HepG2 (cell line): ENCODE data around the gene FNDC8. TPM values are rescaled to one million over a fixed set of nuclear protein-coding genes. Genes with fewer than 3 reads are reported as not detected.

Experiments used
- DNMT1 ChIP-seq: sonication (generic); formaldehyde crosslinking; IDR thresholded peaks from 2 replicates; pipeline ENCODE4 v1.5.1; 2020; ENCODE audit warnings: mild to moderate bottlenecking, missing genetic modification reagents
- FOXP1 ChIP-seq, 2 experiments: fragments of 450-650 bp in 1 of 2; IDR thresholded peaks; 2 replicates each; pipeline ENCODE4 v1.6.1; 2017 to 2018; ENCODE audit warnings: antibody characterized with exemption in 1 of 2
- GABPB1 ChIP-seq: IDR thresholded peaks from 2 replicates; pipeline ENCODE4 v1.6.1; 2016; ENCODE audit warnings: mild to moderate bottlenecking, missing genetic modification reagents, moderate library complexity, missing compliant biosample characterization
- LCORL ChIP-seq, 2 experiments: fragments of 450-650 bp in 1 of 2; sonication (generic) in 1 of 2; formaldehyde crosslinking in 1 of 2; IDR thresholded peaks; 2 replicates each; pipeline versions ENCODE4 v1.5.0 to v1.6.1; 2017 to 2020; ENCODE audit warnings: antibody characterized with exemption in 1 of 2, missing genetic modification reagents in 1 of 2
- MIER2 ChIP-seq: IDR thresholded peaks from 2 replicates; pipeline ENCODE4 v1.6.1; 2016; ENCODE audit warnings: missing biosample characterization, missing genetic modification reagents
- NR2F1 ChIP-seq, 2 experiments: fragments of 450-650 bp in 1 of 2; formaldehyde crosslinking in 1 of 2; IDR thresholded peaks; 2 replicates each; pipeline versions ENCODE4 v1.5.0 to v1.6.1; 2016 to 2020; ENCODE audit warnings: mild to moderate bottlenecking in 1 of 2, missing compliant biosample characterization in 1 of 2, missing genetic modification reagents in 1 of 2, moderate library complexity in 1 of 2
- NR2F2 ChIP-seq: IDR thresholded peaks from 2 replicates; pipeline ENCODE4 v1.6.1; 2012; ENCODE audit warnings: low read depth, inconsistent platforms, borderline replicate concordance
- POLR2AphosphoS2 ChIP-seq: IDR thresholded peaks from 2 replicates; pipeline ENCODE4 v1.6.1; 2011; ENCODE audit warnings: low read depth, low read length, improper control_type of control experiment
- RXRA ChIP-seq: sonication (generic); formaldehyde crosslinking; IDR thresholded peaks from 2 replicates; pipeline ENCODE4 v1.5.1; 2020; ENCODE audit warnings: missing genetic modification reagents
- SIN3B ChIP-seq: fragments of 150-350 bp; IDR thresholded peaks from 2 replicates; pipeline ENCODE4 v1.6.1; 2014; ENCODE audit warnings: low read length
- SMAD3 ChIP-seq: sonication (generic); formaldehyde crosslinking; IDR thresholded peaks from 2 replicates; pipeline ENCODE4 v1.4.0; 2020; ENCODE audit warnings: missing genetic modification reagents
- TBL1XR1 ChIP-seq: fragments of 150-350 bp; IDR thresholded peaks from 2 replicates; pipeline ENCODE4 v1.6.1; 2014; ENCODE audit warnings: borderline replicate concordance, low read length; ENCODE audit not compliant: partially characterized antibody
- TEAD3 ChIP-seq: optimal IDR thresholded peaks from 2 replicates; pipeline ENCODE3; 2016; ENCODE audit warnings: borderline replicate concordance
- TRIM24 ChIP-seq: sonication (generic); formaldehyde crosslinking; IDR thresholded peaks from 2 replicates; pipeline ENCODE4 v1.8.0; 2022; ENCODE audit warnings: mild to moderate bottlenecking, missing genetic modification reagents
- ZFX ChIP-seq: sonication (generic); formaldehyde crosslinking; IDR thresholded peaks from 2 replicates; pipeline ENCODE4 v1.4.0; 2020; ENCODE audit warnings: mild to moderate bottlenecking, low read depth, missing genetic modification reagents, moderate library complexity
- ZNF501 ChIP-seq: sonication (generic); formaldehyde crosslinking; IDR thresholded peaks from 2 replicates; pipeline ENCODE4 v1.5.1; 2020; ENCODE audit warnings: mild to moderate bottlenecking, moderate library complexity, missing genetic modification reagents
- ZNF7 ChIP-seq: IDR thresholded peaks from 2 replicates; pipeline ENCODE4 v1.6.1; 2016; ENCODE audit warnings: missing biosample characterization, missing genetic modification reagents
- ZNF772 ChIP-seq: sonication (generic); formaldehyde crosslinking; IDR thresholded peaks from 2 replicates; pipeline ENCODE4 v1.5.0; 2020; ENCODE audit warnings: mild to moderate bottlenecking, missing genetic modification reagents
- polyA plus RNA-seq, 8 experiments: library from polyadenylated mRNA; depleted of rRNA in 3 of 8; stranded (reverse) in 7 of 8; unstranded in 1 of 8; fragments of >200 nt; fragmentation: Illumina TruSeq in 4 of 8; extraction: Trizol in 4 of 8; gene quantifications; 2 replicates each; pipeline versions ENCODE4 v1.2.1 to v1.2.3, GENCODE V29; 2011 to 2016; ENCODE audit warnings: low read depth in 4 of 8, missing spikeins in 1 of 8, mixed read lengths in 1 of 8; ENCODE audit not compliant: insufficient read depth in 1 of 8
- total RNA-seq, 5 experiments: library from RNA; depleted of rRNA; stranded (reverse); fragments of >200 nt; fragmentation: Illumina TruSeq; extraction: Trizol; gene quantifications; 2 replicates each; pipeline ENCODE4 v1.2.3, GENCODE V29; 2016; ENCODE audit warnings: low read depth in 1 of 5
- TF ChIP-seq, protein P1 (sequence below): sonication (generic); formaldehyde crosslinking; IDR thresholded peaks from 2 replicates; pipeline ENCODE4 v1.5.0; 2020; ENCODE audit warnings: missing genetic modification reagents
- TF ChIP-seq, protein P2 (sequence below): sonication (generic); formaldehyde crosslinking; conservative IDR thresholded peaks from 2 replicates; pipeline ENCODE4 v1.8.0; 2022; ENCODE audit warnings: mild to moderate bottlenecking, moderate library complexity, missing genetic modification reagents
- TF ChIP-seq, protein P3 (sequence below): fragments of 450-650 bp; IDR thresholded peaks from 2 replicates; pipeline ENCODE4 v1.6.1; 2017
- TF ChIP-seq, protein P4 (sequence below): sonication (generic); formaldehyde crosslinking; IDR thresholded peaks from 2 replicates; pipeline ENCODE4 v1.5.0; 2020; ENCODE audit warnings: mild to moderate bottlenecking, missing genetic modification reagents, borderline replicate concordance

Gene FNDC8
- total and polyA plus RNA-seq, 2 of the 13 experiments (the other 11 are each of a cell fraction or from before 2014, with no cell fraction given): not detected

DNA sequence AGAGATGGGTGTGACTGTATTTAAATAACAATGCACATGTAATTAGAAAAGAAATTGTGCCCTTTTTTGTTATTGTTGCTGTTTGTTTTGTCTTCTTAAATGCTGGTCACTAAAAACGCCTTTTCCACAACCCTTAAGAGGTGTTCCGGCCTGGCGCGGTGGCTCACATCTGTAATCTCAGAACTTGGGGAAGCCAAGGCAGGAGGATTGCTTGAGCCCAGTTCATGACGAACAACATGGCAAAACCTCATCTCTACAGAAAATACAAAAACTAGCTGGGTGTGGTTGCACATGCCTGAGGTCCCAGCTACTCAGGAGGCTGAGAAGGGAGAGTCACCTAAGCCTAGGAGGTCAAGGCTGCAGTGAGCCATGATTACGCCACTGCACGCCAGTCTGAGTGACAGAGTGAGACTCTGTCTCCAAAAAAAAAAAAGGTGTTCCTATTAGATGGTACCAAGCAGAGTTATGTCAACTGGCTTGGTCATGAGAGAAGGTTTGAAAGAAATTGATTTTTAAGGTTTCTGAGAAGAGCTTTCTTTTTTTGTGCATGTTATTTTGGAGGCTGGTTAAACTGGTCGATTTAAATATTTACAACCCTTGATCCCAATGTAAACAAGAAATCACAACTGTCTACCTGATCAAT, 34.4 kb upstream of the FNDC8 start (continued):
- TF ChIP-seq LCORL (IDR thresholded peaks at IDR 0.05): no peak
- TF ChIP-seq LCORL (CRISPR knock-in tag; IDR thresholded peaks at IDR 0.05): no peak
- no peak for TF ChIP-seq FOXP1 (IDR thresholded peaks at IDR 0.05)
- TF ChIP-seq FOXP1 (CRISPR knock-in tag; IDR thresholded peaks at IDR 0.05): peak; percentile 53
- TF ChIP-seq, protein P1, sequence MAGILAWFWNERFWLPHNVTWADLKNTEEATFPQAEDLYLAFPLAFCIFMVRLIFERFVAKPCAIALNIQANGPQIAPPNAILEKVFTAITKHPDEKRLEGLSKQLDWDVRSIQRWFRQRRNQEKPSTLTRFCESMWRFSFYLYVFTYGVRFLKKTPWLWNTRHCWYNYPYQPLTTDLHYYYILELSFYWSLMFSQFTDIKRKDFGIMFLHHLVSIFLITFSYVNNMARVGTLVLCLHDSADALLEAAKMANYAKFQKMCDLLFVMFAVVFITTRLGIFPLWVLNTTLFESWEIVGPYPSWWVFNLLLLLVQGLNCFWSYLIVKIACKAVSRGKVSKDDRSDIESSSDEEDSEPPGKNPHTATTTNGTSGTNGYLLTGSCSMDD (CRISPR knock-in tag): no peak
- no peak for TF ChIP-seq ZNF772 (CRISPR knock-in tag)
- no peak for TF ChIP-seq TRIM24 (CRISPR knock-in tag)
- TF ChIP-seq, protein P2, sequence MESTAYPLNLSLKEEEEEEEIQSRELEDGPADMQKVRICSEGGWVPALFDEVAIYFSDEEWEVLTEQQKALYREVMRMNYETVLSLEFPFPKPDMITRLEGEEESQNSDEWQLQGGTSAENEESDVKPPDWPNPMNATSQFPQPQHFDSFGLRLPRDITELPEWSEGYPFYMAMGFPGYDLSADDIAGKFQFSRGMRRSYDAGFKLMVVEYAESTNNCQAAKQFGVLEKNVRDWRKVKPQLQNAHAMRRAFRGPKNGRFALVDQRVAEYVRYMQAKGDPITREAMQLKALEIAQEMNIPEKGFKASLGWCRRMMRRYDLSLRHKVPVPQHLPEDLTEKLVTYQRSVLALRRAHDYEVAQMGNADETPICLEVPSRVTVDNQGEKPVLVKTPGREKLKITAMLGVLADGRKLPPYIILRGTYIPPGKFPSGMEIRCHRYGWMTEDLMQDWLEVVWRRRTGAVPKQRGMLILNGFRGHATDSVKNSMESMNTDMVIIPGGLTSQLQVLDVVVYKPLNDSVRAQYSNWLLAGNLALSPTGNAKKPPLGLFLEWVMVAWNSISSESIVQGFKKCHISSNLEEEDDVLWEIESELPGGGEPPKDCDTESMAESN (CRISPR knock-in tag): 0 out of 2 replicates have a peak, but pooled peaks have one; percentile 24
- no peak for TF ChIP-seq MIER2 (CRISPR knock-in tag)
- TF ChIP-seq SMAD3 (CRISPR knock-in tag): peak; percentile 36; the same call in 1 of the 2 replicates
- peak; percentile 85 to 87 for TF ChIP-seq NR2F1 (CRISPR knock-in tag; IDR thresholded peaks at IDR 0.05)
- TF ChIP-seq, protein P3, sequence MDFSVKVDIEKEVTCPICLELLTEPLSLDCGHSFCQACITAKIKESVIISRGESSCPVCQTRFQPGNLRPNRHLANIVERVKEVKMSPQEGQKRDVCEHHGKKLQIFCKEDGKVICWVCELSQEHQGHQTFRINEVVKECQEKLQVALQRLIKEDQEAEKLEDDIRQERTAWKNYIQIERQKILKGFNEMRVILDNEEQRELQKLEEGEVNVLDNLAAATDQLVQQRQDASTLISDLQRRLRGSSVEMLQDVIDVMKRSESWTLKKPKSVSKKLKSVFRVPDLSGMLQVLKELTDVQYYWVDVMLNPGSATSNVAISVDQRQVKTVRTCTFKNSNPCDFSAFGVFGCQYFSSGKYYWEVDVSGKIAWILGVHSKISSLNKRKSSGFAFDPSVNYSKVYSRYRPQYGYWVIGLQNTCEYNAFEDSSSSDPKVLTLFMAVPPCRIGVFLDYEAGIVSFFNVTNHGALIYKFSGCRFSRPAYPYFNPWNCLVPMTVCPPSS: no peak
- TF ChIP-seq, protein P4, sequence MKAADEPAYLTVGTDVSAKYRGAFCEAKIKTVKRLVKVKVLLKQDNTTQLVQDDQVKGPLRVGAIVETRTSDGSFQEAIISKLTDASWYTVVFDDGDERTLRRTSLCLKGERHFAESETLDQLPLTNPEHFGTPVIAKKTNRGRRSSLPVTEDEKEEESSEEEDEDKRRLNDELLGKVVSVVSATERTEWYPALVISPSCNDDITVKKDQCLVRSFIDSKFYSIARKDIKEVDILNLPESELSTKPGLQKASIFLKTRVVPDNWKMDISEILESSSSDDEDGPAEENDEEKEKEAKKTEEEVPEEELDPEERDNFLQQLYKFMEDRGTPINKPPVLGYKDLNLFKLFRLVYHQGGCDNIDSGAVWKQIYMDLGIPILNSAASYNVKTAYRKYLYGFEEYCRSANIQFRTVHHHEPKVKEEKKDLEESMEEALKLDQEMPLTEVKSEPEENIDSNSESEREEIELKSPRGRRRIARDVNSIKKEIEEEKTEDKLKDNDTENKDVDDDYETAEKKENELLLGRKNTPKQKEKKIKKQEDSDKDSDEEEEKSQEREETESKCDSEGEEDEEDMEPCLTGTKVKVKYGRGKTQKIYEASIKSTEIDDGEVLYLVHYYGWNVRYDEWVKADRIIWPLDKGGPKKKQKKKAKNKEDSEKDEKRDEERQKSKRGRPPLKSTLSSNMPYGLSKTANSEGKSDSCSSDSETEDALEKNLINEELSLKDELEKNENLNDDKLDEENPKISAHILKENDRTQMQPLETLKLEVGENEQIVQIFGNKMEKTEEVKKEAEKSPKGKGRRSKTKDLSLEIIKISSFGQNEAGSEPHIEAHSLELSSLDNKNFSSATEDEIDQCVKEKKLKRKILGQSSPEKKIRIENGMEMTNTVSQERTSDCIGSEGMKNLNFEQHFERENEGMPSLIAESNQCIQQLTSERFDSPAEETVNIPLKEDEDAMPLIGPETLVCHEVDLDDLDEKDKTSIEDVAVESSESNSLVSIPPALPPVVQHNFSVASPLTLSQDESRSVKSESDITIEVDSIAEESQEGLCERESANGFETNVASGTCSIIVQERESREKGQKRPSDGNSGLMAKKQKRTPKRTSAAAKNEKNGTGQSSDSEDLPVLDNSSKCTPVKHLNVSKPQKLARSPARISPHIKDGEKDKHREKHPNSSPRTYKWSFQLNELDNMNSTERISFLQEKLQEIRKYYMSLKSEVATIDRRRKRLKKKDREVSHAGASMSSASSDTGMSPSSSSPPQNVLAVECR (CRISPR knock-in tag): peak; percentile 28; the same call in 1 of the 2 replicates
- no peak for TF ChIP-seq DNMT1 (CRISPR knock-in tag)
- TF ChIP-seq ZNF501 (CRISPR knock-in tag): peak; percentile 45; the same call in 1 of the 2 replicates
- TF ChIP-seq NR2F2: peak; percentile 68; the same call in 1 of the 2 replicates
- TF ChIP-seq RXRA: peak; percentile 88; the same call in 1 of the 2 replicates
- TF ChIP-seq ZNF7 (CRISPR knock-in tag): no peak
- TF ChIP-seq TBL1XR1: no peak
- TF ChIP-seq TEAD3: peak; percentile 34
- TF ChIP-seq SIN3B: no peak
- peak; percentile 29 for TF ChIP-seq ZFX (CRISPR knock-in tag)
- peak; percentile 25; the same call in 1 of the 2 replicates for TF ChIP-seq GABPB1 (CRISPR knock-in tag)
- no peak for TF ChIP-seq POLR2AphosphoS2
